K562 (cell line): Measurements from ENCODE around the gene MARCHF3.
"Not testable (repeated sequence)": the region's sequence is repeated elsewhere in the genome, so short reads cannot be mapped to it uniquely, and the experiment has no call there.

Source experiments
- FOS ChIP-seq: IDR thresholded peaks from 3 replicates; pipeline ENCODE4 v1.6.1; 2011; ENCODE audit not compliant: insufficient read length; ENCODE audit errors: extremely low read depth
- GABPA ChIP-seq: fragments of 200-800 bp; sonication (Bioruptor generic); conservative IDR thresholded peaks from 2 replicates; pipeline ENCODE4 v1.6.1; 2016; ENCODE audit warnings: low read depth, missing genetic modification characterization, missing compliant biosample characterization
- HNRNPL ChIP-seq: fragments of 200-400 bp; formaldehyde crosslinking; IDR thresholded peaks from 2 replicates; pipeline ENCODE4 v1.6.1; 2017; ENCODE audit warnings: low read depth, mild to moderate bottlenecking, low read length
- YY1 ChIP-seq, 3 experiments: IDR thresholded peaks; 2 replicates each; pipeline ENCODE4 v1.6.1; 2011; ENCODE audit warnings: low read length in 2 of 3, mild to moderate bottlenecking in 2 of 3, moderate library complexity in 2 of 3, borderline replicate concordance in 1 of 3, control low read depth in 1 of 3, low read depth in 1 of 3; ENCODE audit not compliant: insufficient read depth in 3 of 3, insufficient replicate concordance in 2 of 3, control insufficient read depth in 1 of 3, insufficient read length in 1 of 3; ENCODE audit errors: extremely low read depth in 1 of 3
- ZBTB40 ChIP-seq, 2 experiments: fragments of 450-650 bp in 1 of 2; sonication (generic) in 1 of 2; formaldehyde crosslinking in 1 of 2; IDR thresholded peaks; 2 replicates each; pipeline versions ENCODE4 v1.7.1 to v1.9.0; 2016 to 2022; ENCODE audit warnings: inconsistent platforms in 1 of 2, mild to moderate bottlenecking in 1 of 2, missing genetic modification reagents in 1 of 2

DNA sequence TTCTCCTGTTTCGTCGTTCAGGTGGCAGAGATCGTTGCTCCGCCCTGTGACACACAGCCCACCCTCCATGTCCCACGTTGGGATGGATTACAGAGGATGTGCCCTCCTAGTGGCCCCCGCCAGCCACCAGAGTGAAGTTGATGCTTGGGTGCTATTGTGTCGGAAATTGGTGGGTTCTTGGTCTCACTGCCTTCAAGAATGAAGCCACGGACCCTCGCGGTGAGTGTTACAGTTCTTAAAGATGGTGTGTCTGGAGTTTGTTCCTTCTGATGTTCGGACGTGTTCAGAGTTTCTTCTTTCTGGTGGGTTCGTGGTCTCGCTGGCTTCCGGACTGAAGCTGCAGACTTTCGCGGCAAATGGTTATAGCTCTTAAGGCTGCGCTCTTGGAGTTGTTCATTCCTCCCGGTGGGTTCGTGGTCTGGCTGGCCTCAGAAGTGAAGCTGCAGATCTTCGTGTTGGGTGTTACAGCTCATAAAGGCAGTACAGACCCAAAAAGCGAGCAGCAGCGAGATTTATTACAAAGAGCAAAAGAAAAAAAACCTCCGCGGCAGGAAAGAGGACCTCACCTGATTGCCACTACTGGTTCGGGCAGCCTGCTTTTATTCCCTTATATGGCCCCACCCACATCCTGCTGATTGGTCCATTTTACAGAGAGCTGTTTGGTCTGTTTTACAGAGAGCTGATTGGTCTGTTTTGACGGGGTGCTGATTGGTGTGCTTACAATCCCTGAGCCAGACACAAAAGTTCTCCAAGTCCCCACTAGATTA, 176.6 kb downstream of the MARCHF3 start:
- TF ChIP-seq GABPA (tag); YY1 (IDR thresholded peaks at IDR 0.05; ENCODE audit: borderline replicate concordance in 1 of 3, control insufficient read depth in 1 of 3, extremely low read depth in 1 of 3, insufficient read depth in 3 of 3, insufficient read length in 1 of 3, insufficient replicate concordance in 2 of 3, low read depth in 1 of 3, low read length in 2 of 3); ZBTB40 (IDR thresholded peaks at IDR 0.05); ZBTB40 (CRISPR knock-in tag; IDR thresholded peaks at IDR 0.05); FOS; HNRNPL: not testable (repeated sequence)
